ENCODE measurements around the gene HEATR9.
A peak's percentile ranks its signal among the peaks of the same experiment; 100 is the strongest.

Gene HEATR9

DNA sequence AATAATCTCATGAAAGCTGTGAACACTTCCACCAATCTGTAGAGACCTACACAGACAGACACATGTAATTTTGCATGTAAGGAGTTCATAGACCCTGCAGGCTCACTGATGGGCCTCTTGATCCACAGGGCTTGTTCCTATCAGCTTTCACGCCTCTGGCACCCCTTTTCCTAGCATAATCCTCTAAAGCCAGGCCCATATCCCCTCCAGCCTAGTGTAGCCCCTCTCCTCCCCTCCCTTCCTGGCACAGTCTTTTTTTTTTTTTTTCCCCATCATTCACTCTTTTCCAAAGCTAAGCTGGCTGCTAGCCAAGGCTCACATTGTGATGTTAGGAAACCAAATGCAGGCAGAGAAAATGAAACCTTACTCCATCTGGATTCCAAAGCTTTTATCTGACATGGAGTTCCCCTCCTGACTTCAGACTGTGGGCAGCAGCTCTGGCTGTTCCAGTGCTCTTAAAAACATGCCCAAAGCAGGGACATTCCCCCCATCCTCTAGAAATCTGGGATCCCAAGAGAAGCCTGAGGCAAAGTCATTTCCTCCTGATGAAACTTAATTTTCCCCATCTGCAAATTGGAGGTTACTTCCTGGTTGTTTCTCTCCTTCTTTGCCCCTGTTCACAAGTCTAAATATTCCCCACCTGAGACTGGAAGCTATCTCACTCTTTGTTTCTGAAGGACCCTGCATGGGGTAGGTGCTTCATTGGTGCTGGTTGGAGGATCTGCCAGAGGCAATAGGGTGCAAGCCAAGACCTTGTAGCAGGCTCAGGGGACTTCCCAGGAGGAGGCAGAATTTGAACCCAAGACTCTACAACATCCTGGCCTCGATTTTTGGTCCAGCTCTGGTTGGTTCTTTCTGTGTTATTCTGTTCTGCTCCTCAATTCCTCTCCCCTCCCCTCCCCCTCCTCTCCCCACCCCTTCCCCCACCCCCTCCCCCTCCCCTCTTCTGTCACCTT, 21.4 kb upstream of the HEATR9 start:
- no peak overlapping the region for H3K4me3 ChIP-seq (ENCODE audit: control insufficient read depth, low read depth, low read length)
- DNase-seq (ENCODE audit: low read depth) = peak; percentile 57
- TF ChIP-seq, protein P1, sequence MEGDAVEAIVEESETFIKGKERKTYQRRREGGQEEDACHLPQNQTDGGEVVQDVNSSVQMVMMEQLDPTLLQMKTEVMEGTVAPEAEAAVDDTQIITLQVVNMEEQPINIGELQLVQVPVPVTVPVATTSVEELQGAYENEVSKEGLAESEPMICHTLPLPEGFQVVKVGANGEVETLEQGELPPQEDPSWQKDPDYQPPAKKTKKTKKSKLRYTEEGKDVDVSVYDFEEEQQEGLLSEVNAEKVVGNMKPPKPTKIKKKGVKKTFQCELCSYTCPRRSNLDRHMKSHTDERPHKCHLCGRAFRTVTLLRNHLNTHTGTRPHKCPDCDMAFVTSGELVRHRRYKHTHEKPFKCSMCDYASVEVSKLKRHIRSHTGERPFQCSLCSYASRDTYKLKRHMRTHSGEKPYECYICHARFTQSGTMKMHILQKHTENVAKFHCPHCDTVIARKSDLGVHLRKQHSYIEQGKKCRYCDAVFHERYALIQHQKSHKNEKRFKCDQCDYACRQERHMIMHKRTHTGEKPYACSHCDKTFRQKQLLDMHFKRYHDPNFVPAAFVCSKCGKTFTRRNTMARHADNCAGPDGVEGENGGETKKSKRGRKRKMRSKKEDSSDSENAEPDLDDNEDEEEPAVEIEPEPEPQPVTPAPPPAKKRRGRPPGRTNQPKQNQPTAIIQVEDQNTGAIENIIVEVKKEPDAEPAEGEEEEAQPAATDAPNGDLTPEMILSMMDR (IDR thresholded peaks at IDR 0.05; ENCODE audit: control insufficient read depth, insufficient read depth, low read depth, low read length, missing control alignments) = no peak

DNA sequence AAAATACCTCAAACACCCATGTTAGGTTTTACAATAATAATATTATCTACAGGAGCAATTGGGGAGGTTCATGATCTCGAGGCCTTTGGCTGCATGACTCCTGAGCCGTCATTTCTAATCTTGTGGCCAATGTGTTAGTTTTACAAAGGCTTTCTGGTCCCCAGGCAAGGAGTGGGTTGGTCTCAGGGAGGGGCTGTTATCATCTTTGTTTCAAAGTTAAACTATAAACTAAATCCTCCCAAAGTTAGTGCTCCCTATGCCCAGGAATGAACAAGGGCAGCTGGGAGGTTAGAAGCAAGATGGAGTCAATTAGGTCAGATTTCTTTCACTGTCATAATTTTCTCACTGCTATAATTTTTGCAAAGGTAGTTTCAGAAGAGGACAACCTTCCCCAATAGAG, 20.6 kb upstream of the HEATR9 start:
- no peak overlapping the region for H3K4me3 ChIP-seq (ENCODE audit: control insufficient read depth, low read depth, low read length)
- TF ChIP-seq, protein P1 (IDR thresholded peaks at IDR 0.05; ENCODE audit: control insufficient read depth, insufficient read depth, low read depth, low read length, missing control alignments) = no peak
- no peak for DNase-seq (ENCODE audit: low read depth)

DNA sequence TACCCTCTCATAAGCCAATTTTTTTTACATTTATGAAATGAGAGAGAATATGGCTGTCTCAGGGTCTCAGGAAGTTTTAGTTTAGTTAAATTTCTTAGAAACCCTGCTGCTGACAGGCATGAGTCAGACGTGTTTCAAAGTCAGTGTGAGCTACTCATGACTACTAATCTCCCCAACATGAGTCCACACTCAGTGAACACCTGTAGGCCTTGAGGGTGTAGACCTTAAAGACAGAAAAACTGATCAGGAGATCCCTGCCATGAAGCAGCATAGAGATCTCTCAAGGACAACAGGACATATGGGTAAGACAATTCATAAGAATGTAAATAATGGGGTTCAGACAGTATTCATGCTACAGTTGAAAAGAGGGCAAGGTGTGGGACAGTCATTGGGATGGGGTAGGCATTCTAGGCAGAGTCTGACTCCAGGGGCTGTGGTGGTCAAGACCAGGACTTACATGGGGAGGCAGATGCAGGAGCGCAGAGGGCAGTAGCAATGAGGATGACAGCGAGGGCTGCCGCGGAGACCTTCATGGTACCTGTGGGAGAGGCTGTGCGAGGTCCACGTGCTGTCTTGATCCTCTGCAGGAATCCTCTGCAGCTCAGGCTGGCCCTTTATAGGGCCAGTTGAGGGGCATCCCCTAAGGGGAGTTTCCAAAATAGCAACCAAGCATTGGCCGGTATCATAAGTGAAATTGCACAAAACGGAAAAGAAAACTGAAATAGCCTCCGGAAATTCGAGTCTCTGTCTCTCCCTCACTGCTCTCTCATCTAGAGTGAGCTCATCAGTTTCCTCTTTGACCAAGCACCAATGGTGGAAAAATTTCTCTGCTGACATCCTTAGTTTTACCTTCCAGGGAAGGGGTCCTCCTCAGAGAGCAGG, 11.3 kb upstream of the HEATR9 start, which contains the start of gene CCL5:
CCL5 (minus strand) TSS at position 588 of the 882 bp plus-strand sequence.
- DNase-seq (ENCODE audit: low read depth) = no peak
- TF ChIP-seq, protein P1 (IDR thresholded peaks at IDR 0.05; ENCODE audit: control insufficient read depth, insufficient read depth, low read depth, low read length, missing control alignments) = no peak
- H3K4me3 ChIP-seq (ENCODE audit: control insufficient read depth, low read depth, low read length) = no peak within 1 kb of the TSS

DNA sequence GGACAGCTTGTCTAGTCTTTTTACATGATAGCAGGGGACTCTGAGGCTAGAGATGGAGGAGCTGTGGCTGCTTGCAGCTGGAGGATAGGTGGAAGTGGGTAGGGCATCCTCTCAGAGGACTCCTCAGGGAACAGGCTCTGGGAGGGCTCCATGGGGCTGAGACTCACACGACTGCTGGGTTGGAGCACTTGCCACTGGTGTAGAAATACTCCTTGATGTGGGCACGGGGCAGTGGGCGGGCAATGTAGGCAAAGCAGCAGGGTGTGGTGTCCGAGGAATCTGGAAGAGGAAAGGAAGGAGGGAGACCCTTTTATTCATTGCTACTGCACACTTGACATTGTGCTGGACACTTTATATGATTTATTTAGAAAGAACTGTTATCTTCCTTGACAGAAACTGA, 9.7 kb upstream of the HEATR9 start:
- DNase-seq (ENCODE audit: low read depth) = no peak
- TF ChIP-seq, protein P1 (IDR thresholded peaks at IDR 0.05; ENCODE audit: control insufficient read depth, insufficient read depth, low read depth, low read length, missing control alignments) = no peak

DNA sequence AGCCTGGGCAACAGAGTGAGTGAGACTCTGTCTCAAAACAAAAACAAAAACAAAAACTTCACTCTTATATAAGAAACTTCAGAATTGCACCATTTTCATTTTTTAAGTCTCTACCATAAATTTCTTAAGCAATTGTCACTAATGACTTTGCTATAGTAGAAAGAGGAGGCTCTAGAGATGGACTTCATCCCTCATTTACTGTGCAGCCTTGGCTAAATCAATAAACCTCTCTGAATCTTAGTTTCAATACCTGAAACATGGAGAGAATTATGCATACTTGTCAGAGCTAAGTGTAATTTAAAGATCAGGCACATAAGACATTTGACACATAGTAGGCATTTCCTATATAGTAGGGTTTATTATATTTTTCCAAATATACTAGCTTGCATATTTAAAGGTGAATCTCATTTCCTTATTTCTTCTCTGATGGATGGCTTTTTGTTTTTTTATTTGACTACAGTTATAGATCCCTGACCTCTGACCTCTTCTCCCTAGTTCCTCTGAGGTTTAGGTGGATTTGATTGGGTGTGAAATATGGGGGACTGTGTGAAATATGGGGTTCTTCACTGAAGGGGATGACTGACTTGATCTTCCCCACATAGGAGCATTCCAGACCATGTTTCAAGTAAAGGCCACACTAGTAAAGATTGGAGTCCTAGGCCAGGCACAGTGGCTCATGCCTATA, 8.8 kb upstream of the HEATR9 start:
- H3K4me3 ChIP-seq (ENCODE audit: control insufficient read depth, low read depth, low read length) = no peak overlapping the region
- DNase-seq (ENCODE audit: low read depth) = no peak
- TF ChIP-seq, protein P1 (IDR thresholded peaks at IDR 0.05; ENCODE audit: control insufficient read depth, insufficient read depth, low read depth, low read length, missing control alignments) = no peak

More for the DNA sequence above, 9.7 kb upstream of the HEATR9 start:
- H3K4me3 ChIP-seq (ENCODE audit: control insufficient read depth, low read depth, low read length) = no peak overlapping the region

DNA sequence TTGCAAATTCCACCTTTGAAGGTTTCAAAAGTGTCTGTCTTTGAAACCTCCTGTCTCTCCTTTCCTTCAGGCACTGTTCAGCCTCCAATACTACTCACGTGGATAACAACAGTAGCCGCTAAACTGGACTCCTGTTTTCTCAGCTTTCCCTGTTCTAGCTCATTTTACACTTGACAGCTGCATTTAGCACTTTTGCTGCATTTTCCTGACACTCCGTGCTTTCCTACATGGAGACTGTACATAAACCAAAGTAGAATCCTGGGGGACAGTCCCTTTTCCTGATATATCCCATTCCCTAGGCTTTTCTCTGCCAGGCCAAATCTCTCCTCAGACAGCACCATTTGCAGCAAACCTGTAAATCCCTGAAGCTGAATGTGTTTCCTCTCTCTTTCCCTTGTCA, 7.8 kb upstream of the HEATR9 start:
- TF ChIP-seq, protein P1 (IDR thresholded peaks at IDR 0.05; ENCODE audit: control insufficient read depth, insufficient read depth, low read depth, low read length, missing control alignments) = no peak

More for the DNA sequence above, 7.8 kb upstream of the HEATR9 start:
- no peak for DNase-seq (ENCODE audit: low read depth)
- H3K4me3 ChIP-seq (ENCODE audit: control insufficient read depth, low read depth, low read length) = no peak overlapping the region

All from AG09309 (cell line).